Ascending aorta (tissue), 1 donor: ENCODE measurements around the gene CHIC2. TPM values are rescaled to one million over a fixed set of nuclear protein-coding genes. Genes with fewer than 3 reads are reported as not detected.

Experiments used
- total RNA-seq: library from RNA; depleted of rRNA; stranded (reverse); fragments of >200 nt; gene quantifications from one replicate; pipeline ENCODE4 v1.1.0, GENCODE V29; 2016

Gene CHIC2
- total RNA-seq, 1 donor from 2014 or later: 34.1 TPM

Other genes with a start within 250 kb of the CHIC2 start
- not detected for gene GSX2, start 35.6 kb upstream of the CHIC2 start, total RNA-seq
- 58.3 TPM for gene PDGFRA, start 164.7 kb upstream of the CHIC2 start, total RNA-seq